ENCODE data around the gene KCNT1.

Gene KCNT1

DNA sequence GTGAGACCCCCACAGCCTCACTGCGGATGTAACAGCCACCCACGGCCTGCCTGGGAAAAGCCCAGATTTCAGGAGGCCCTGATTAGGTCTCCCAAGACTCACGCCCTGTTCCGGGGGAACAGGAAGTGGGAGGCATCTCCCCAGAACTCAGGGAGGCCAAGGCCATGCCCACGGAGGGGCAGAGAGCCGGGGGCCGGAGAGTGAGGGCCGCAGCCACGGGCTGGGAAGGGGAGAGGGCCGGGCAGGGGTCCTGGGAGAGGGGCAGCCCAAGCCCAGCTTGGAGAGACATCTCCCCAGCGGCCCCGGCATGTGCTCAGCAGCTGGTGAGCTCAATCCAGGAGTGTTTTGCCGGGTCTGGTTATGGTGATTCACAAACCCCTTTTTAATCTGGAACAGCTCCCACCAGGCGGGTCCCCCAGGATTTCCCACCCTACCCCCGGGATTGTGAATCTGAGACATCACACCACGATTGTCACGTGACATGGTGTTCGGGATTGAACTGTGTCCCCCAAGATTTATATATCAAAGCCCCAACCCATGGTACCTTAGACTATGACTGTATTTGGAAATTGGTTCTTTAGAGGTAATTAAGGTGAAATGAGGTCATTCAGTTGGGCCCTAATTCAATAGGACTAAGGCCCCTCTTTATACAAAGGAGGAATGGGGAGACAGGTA is 26.6 kb downstream of the KCNT1 start:
- DNase-seq, result no peak

DNA sequence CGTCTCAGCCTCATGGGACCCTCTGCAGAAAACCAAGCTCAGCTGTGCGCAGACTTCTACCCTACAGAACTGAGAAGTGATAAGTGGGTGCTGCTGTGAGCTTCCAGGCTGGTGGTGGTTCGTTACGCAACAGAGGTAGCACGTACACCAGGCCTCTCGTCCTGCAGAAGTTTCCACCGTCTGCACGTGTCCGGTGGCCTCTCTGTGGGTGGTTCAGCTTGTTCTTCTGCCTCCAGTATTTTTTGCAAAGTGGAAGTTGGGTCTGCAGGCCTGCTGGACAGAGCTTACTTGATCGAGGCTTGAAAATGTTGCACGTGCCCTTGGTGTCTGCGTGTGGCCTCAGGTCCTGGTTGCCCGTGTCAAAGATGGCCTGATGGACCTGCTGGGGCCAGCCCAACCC is 27.5 kb downstream of the KCNT1 start:
- DNase-seq, result no peak

DNA sequence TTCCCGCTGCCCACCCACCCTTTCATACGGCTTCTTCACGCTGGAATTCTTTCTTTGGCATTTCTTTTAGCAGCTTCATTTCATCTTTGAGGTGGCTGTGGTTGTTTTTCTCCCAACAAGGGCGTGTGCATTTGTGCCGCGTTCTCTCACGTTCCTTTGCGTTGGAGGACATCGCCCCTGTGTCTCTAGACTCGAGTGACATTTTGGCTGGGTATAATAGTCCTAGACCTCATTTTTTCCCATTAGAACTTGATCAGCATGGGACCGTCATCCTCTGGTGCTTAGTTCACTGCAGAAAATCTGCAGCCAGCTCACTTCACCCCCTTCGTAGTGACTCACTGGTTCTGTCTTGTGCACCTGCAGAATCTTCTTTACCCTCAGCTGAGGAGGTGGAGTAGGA is 29.5 kb downstream of the KCNT1 start:
- no peak for DNase-seq

DNA sequence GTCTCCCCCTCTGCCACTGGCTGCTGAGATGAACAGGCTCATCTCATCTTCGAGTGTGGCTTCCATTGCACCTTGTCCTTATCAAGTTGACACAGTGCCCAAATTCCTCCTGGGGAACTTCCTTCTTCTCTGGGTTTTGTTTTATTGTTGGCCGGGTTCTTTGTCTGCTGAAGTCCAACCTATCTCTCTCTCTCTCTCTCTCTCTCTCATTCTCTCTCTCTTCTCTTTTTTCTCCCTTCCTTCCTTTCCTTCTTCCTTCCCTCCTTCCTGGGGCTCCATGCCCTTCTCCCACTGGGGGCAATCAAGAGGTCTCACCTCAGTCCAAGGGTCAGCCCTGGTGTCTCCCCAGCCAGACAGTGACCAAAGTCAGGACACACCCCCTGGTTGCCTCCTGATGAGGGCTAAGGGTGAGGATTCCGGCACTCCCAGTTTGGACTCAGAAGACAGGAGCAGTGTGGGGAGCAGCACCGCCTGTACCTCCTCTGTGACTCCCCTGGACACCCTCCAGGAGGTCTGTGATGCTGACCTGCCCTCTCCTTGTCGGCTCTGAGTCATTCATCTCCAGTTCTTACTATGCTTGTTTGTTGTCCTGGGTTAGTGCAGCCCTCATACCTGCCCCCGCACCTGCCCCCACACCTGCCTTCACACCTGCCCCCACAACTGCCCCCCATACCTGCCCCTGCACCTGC is 30.7 kb downstream of the KCNT1 start:
- no peak for DNase-seq

DNA sequence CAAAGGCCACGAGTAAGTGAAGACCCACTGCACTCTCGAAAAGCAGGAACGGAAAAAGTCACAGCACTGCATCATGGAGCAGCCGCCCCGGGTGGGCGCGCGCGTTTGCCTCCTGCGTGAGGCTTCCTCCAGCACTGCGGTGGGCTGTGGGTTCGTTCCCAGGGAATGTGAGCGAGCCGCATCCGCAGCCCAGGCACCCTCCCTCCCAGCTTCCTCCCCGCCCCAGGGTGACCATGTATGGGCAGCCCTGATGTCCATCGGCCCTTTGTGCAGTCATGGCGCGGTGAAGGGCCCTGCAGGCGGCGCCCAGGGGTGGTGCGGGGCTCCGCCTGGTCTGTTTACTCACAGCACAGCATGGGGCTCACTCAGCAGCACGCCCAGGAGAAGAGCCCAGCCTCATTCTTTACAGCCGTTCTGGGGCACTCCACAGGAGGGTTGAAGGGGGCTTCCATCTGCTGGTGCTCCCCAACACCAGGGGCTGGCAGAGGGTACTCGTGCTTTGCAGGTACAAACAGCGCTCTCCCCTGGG is 32.7 kb downstream of the KCNT1 start:
- DNase-seq, result no peak

DNA sequence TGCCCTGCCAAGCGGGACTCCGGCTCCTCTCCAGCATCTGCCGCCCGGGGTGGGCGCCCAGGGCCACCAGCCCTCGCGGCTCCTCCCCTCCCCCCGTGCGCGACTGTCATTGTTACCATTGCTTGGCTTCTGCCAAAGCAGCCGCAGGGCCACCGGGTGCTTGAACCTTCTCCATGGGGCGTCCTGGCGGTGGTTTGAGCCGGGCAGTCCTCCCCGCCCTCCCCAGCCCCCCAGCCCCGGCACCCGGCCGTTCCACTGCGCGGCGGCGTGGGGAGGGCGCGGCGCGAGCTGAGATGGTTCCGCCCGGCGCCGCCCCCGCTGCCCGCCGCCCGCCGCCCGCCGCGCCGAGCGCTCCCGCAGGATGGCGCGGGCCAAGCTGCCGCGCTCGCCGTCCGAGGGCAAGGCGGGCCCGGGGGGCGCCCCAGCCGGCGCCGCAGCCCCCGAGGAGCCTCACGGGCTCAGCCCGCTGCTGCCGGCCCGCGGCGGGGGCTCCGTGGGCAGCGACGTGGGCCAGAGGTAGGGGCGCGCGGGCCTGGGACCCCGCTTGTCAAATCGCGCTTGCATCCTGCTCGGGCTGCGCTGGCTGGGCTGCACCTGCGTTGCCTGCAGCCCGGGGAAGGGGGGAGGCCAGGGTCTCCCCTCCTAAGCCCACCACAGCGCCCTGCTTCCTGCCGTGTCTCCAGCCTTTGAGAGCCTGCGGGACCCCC is 34.4 kb downstream of the KCNT1 start:
- no peak for DNase-seq

DNA sequence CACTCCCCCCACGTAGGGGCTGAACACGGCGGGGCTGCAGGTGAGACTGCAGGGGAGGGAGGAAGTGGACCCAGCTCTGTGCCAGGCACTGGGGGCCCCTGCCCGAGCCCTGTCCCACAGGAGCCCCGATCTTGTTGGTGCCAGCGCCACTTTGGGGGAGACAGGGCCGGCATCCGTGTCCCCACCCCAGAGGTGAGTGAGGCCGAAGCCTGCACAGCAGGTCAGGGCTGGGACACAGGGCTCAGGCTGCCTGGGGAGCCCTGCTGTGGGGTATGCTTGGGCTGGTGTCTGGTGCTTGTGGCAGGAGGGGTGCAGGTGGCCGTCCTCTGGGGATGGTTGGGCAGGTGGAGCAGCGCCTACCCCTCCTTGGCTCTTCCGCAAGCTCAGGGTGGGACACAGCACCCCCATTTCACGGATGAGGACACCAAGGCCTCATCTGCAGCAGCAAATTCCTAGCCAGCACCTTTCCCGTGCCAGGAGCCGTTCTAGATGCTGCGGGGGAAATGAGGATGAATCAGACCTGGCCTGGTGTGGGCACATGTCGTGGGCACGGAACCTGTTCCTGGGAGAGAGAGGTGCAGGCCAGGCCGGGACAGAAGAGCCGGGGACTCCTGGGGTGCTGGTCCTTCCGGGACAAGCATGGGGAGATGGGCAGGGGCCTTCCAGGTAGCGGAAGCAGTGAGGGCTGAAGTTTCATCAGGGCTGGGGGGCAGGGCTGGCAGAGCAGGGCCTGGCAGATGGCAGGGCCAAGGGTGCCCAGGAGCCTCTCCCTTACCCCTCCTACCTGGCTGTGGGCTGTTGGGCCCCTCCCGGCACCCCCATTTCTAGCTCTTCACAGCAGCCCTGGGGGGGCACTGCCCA is 35.2 kb downstream of the KCNT1 start:
- no peak for DNase-seq

DNA sequence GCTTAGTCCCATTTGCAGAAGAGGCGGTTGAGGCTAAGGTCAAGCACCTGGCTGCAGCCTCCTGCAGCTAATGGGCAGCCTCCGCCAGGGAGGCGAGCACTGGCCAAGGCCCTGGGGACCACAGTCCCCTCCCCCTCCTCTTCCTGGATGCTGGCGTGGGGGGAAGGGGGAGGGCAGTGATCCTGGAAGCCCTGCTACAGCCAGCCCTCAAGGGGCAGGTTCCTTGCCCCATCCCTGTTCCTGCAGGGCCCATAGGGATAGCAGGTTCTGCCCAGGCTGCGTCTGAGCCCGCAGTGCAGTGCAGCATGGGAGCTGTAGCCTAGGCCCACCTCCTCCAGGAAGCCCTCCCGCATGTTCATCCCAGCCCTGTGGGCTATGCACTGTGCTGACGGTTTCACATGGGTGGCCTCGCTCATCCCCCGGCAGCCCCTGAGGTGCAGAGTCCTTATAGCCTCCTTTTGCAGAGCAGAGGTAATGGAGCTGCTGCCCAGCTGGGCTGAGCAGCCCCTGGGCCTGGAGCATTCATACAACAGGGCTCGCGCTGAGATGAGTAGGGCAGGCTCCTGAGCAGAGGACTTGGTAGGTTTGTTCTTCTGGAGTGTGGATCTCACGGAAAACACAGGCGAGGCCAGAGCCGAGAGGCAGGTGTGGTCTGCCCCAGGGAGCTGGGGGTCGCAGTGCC is 36.0 kb downstream of the KCNT1 start:
- DNase-seq, result no peak

DNA sequence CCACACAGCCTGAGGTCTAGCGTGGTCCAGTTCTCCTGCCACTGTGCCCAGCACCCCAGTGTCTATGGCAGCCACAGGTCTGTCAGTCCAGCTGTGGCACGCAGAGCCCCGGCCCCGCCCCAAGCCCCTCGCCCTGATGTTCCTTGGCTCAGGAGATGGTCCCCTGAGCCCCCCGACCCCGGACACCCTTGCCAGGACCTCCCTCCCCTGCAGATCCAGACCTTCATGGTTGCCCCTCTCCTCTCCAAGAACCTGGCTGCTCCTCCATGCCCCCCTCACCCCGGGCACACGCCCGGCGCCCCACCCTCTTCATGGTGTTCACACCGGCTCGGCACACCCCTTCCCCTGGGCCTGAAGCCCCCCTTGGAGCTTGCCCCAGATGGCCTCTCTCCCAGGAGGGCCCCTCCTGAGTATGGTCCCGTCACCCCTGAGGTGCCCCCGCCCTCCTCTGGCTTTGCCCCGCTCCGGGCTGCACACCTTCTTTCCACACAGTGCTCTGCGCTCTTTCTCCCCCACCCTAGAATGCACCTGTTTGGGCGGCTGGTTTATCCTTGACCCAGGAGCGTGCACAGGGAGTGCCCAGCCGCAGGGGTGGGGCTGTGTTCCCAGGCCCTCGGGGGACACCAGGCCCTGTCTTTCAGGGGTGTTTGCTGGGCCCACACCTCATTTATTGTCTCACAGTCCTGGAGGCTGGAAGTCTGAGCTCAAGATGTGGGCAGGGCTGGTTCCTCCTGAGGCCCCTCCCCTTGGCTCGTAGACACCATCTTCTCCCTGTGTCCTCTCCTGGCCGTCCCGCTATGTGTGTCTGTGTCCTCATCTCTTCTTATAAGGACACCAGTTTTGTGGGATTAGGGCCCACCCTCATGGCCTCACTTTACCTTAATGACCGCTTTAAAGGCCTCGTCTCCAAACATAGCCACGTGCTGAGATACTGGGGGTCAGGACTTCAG is 37.6 kb downstream of the KCNT1 start:
- no peak for DNase-seq

DNA sequence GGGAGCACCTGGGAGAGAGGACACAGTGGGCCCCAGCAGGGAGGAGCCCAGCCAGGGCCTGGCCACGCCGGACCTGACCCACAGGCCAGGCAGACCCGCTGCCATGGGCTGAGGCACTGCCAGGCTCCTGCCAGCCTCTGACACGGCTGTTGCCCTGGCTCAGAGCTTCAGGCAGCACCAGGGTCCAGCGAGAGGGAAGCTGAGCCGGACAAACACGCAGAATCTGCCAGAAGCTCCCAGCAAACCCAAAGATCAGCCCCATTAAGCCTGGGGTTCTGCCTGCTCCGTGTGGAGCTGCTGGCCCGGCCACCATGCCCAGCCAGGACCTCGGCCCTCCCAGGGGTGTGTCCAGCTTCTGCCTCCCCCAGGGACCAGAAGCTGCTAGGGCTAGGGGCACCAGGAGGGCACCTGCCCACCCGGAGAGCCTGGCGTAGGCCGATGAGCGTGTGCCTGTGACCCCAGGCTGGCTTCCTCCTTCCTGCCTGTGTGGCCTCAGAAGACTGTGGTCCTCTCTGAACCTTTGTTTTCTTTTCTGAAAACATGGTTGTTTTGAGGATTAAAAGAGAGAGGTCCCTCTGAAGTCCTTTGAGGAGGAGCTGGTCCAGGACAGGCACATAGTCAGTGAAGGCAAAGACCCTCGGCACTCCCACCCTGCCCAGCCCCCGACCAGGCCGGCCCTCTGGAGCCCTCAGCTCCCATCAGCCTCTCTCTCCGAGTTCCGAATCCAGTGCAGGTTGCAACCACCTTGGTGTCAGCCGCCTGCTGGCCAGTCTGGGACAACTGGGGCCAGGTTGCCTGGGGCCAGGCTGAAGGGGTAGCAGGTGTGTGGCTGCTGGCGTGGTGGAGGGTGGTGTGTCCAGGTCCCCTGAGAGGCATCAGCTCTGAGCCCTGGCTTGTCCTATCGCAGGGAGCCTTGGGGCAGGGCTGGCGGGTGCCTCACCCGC is 39.6 kb downstream of the KCNT1 start:
- DNase-seq, result no peak

DNA sequence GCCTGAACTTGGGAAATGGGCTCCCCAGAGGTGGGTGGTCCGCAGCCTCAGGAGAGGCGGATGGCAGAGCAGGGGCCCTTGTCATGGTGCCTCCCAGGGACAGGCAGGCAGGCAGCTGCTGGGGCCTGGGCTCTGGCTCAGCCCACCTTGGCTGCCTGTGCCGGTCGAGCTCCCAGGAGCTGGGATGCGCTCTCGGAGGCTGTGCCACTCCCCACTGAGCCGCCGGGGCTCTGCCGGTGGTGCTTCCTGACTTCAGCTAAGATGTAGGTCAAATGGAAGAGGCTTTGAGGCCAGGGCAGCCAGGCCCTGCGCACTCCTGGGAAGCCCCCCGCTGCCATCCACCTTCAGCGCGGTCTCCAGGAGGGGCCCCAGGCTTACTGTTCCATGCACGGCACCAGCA is 41.0 kb downstream of the KCNT1 start:
- DNase-seq, result no peak

DNA sequence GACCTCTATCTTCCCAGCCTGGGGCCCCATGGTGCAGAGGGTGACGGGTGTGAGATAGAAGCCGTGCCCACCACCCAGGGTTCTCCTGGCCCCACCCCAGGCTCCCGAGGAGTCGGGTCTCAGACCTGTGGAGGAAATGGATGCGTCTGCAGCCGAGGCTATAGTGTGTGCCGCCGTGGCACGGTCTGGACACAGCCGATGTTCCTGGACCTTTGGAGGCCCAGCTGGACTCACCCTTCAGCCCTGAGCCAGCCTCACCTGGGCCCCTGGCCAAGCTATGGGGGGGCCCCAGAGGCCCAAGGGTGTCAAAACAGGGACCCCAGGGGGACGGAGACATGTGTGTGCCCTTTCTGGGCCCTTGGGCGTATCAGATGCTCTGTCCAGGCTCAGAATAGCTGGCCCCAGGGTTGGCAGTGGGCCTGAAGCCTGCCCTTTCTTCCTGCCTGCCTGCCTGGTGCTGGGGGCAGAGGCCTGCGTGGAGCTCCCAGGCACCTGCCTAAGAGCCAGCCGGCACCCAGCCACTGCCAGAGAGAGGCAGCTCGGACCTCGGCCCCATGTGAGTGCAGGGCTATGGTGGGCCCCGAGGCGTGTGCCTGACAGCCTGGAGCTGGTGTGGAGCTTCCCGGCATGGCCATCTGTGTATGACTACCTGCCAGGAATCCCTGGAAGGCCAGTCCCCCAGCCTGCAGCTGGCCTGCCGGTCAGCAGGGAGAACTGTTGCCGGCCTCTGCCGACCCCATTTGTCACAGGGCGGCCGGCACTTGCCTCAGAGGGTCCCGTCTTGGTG is 41.8 kb downstream of the KCNT1 start:
- no peak for DNase-seq

DNA sequence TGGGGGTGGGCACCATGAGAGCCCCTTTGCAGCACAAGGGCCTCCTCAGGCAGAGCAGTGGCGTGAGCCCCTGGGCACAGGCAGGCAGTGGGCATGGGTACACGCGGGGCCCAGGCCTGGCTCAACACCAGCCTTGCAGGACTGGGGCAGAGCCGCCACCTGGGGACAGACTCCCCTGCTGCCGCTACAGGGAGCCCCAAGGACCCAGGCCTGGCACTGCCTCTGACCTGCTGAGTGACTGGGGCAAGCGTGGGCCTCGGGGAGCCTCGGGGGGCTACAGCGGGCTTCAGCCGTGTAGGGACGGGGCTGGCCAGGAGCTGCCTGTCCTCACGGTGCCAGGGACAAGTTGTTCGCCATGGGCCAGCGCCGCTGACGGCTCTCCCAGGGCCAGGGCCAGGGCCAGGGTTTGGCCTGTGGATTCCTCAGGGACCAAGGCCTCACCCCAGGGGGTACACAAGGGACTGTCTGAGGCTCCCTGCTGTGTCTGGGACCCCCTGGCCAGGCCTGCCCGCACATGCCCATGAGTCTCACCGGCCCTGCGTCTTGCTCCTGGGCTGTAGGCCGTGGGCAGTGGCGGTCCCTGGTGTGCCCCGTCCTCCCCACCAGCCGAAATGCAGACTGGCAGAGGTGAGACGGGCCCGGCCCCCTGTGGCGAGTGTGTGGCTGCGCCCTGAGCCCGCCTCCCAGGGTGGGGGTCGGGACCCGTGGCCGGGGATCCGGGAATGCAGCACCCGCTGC is 42.5 kb downstream of the KCNT1 start:
- no peak for DNase-seq

DNA sequence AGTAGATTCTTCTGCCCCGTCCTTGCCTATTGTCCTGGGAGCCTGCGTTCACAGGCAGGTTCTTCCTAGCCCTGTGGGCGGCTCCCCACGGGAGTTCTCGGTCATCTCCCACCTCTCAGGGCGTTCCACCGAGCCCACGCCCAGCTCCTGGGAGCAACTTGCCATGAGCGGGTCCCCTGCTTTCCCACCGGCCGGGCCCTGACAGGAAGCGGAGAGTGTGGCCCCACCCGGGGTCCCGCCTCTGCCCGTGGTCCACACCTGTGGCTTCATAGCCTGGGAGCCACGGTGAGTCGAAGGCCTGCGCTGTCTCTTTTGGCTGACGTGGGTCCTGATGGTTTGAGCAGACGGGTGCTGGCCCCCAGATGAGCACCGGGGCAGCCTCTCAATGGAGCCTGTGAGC is 43.2 kb downstream of the KCNT1 start:
- no peak for DNase-seq

DNA sequence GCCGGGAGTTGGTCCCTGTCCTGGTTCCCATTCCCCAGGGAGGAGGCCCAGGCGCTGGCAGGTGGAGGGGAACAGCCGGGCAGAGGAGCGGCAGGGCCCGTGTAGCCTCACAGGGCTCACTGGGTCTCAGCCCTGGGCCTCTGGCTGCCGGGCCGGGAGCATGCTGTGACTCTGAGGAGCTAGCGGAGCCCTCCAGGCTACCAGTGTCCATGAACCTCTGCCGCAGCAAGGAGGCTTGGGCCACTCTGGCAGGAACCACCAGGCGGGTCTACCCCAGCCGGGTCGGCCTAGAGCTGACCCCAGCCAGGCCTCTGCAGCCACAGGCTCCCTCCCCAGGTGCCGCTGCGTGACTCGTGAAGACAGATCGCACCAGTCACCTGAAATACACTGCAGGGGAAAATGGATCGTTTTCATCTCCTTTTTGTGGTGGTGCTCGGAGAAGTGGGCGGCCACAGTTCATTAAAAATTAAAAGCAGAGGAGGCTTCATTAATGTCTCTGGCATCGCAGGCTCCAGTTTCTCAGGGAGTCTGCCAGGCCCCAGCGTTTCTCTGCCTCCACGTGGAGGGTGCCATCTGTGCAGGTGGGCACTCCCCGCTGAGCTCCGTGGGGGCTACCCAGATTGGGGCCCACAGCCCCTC is 43.8 kb downstream of the KCNT1 start:
- DNase-seq, result no peak

DNA sequence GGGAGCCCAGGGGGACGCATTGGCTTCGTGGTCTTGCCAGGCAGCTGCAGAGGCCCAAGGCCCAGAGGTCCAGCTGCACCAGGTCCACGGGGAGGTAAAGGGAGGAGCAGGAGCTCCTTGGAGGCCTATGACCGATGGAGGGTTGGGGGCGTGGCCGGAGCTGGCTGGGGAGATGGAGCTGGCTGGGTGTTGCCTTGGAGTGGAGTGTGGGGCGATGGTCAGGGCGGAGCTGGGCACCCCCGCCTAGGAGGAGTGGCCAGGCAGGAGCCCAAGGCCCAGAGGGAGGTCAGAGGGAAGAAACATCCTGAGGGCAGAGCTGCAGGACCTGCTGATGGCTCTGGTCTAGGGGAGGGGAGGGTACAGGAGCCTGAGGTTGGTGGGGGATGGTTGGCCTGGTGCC is 44.6 kb downstream of the KCNT1 start:
- DNase-seq, result no peak

DNA sequence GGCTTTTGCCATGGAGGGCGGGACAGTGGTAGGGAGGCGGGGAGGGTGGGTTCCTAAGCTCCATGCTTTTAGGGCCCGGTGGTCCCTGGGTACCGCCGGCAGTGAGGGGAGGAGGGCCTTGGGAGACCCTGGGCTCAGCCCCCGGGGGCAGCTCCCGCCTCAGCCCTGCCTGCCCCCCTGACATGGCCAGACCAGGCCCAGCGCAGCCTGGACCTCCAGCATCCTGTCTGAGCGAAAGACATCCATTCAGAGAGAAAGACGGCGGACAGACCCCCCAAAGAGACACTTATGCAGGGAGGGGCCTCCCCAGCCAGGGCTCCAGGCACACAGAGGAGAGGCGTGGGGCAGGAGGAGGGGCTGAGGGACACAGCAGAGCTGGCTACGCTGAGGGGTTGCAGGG is 45.3 kb downstream of the KCNT1 start:
- DNase-seq, result no peak

DNA sequence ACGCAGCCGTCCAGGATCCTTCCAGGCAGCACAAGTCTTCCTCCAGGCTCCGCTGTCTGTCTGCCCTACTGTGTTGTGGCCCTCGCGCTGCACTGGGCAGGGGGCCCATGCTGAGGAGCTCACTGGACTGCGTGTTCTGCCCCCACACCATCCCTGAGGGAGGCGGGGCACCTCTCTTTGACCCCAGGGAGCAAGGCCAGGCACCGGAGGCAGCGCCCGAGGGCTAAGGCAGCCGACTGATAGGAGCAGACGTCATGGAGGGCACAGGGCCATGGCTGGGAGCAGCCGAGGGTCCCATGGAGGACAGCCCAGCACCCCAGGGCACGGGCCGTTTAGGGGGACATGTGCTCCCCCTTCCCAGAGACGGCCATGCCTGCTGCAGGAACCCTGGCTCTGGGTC is 46.7 kb downstream of the KCNT1 start:
- DNase-seq, result no peak
